ENCODE data around the gene EXOSC7. TPM values are rescaled to one million over a fixed set of nuclear protein-coding genes. Genes with fewer than 3 reads are reported as not detected.

The EXOSC7 gene
- total and polyA plus RNA-seq, 2 of the 4 experiments (the other 2 are of a cell fraction): 61.6 to 62.2 TPM

GRCh38 chr3:44969154-44969827 lies 6.8 kb upstream of the EXOSC7 start:
- in situ Hi-C loops (cut with MboI; ENCODE audit: low sequenced_read_pairs) (no loop called here), intact Hi-C loops (cut with micrococcal nuclease) (no loop called here), dilution Hi-C loops (cut with HindIII; ENCODE audit: low sequenced_read_pairs, unreplicated experiment) (no loop called here)
- BruUV-seq (replicated peaks): no TSS peak
- CTCF ChIA-PET: no interaction called here
- TF ChIP-seq RCOR1 (IDR thresholded peaks at IDR 0.05; ENCODE audit: insufficient replicate concordance, low read length): no peak
- TF ChIP-seq POLR2A (IDR thresholded peaks at IDR 0.05; ENCODE audit: low read depth, low read length): no peak
- no peak for TF ChIP-seq ELK1 (IDR thresholded peaks at IDR 0.05; ENCODE audit: borderline replicate concordance, low read depth, low read length)
- no peak for TF ChIP-seq SMC3 (IDR thresholded peaks at IDR 0.05; ENCODE audit: low read depth, low read length)
- no peak for TF ChIP-seq MAZ (IDR thresholded peaks at IDR 0.05; ENCODE audit: borderline replicate concordance, low read depth, low read length)
- no peak for TF ChIP-seq CEBPB (IDR thresholded peaks at IDR 0.05; ENCODE audit: low read depth, low read length)
- no peak for TF ChIP-seq RFX5 (IDR thresholded peaks at IDR 0.05; ENCODE audit: low read depth, low read length)
- TF ChIP-seq CTCF (conservative IDR thresholded peaks at IDR 0.05; ENCODE audit: low read depth, low read length): no peak
- no peak for TF ChIP-seq MAFK (IDR thresholded peaks at IDR 0.05; ENCODE audit: low read depth, low read length)
- TF ChIP-seq USF2 (IDR thresholded peaks at IDR 0.05; ENCODE audit: low read depth, low read length): no peak
- TF ChIP-seq NFE2L2 (IDR thresholded peaks at IDR 0.05; ENCODE audit: low read depth, low read length): no peak
- TF ChIP-seq BHLHE40 (IDR thresholded peaks at IDR 0.05; ENCODE audit: low read depth, low read length): no peak
- TF ChIP-seq CHD1 (IDR thresholded peaks at IDR 0.05; ENCODE audit: low read depth, low read length): no peak
- TF ChIP-seq RAD21 (IDR thresholded peaks at IDR 0.05; ENCODE audit: low read length): no peak
- TF ChIP-seq FOS (IDR thresholded peaks at IDR 0.05; ENCODE audit: low read depth, low read length): no peak
- TF ChIP-seq MXI1 (IDR thresholded peaks at IDR 0.05; ENCODE audit: borderline replicate concordance, low read depth, low read length): no peak
- no peak overlapping the region for H4K5ac ChIP-seq (ENCODE audit: low read depth, low read length)
- peaks cover 44 to 80% of the 10 kb centered on the region in 2 experiments for H3K79me1 ChIP-seq (ENCODE audit: low read depth in 1 of 2, low read length in 2 of 2)
- no peak for DNase-seq
- no peak overlapping the region for H2BK120ac ChIP-seq (ENCODE audit: low read depth, low read length)
- H2AFZ ChIP-seq (replicated peaks; ENCODE audit: low read length, poor library complexity): no peak overlapping the region
- no peaks in the 10 kb centered on the region for H3K36me3 ChIP-seq (ENCODE audit: control insufficient read depth, insufficient read depth, low read length)
- H2AK5ac ChIP-seq (ENCODE audit: low read depth, low read length): no peak overlapping the region
- H3K4me1 ChIP-seq (ENCODE audit: control insufficient read depth, insufficient read depth, low read length): no peaks in the 10 kb centered on the region
- no peak overlapping the region for H4K91ac ChIP-seq (ENCODE audit: insufficient read depth, low read depth, low read length)
- peaks cover 6% of the 10 kb centered on the region; the same call in 1 of the 2 replicates for H3K9me1 ChIP-seq (ENCODE audit: insufficient read depth, low read length)
- ATAC-seq (ENCODE audit: low read depth): no peak
- H2AK9ac ChIP-seq (replicated peaks; ENCODE audit: low read depth, low read length, poor library complexity): no peak overlapping the region
- 95% methylated on average over 4 of the region's 5 CpGs; no CpG with 5 or more reads in 1 of the 2 experiments for WGBS, 2 experiments (ENCODE audit: extremely low coverage in 2 of 2, insufficient read length in 1 of 2)
- H3K18ac ChIP-seq (ENCODE audit: low read depth, low read length): no peak overlapping the region
- no peaks in the 10 kb centered on the region for H3K27me3 ChIP-seq (ENCODE audit: control insufficient read depth, insufficient read depth, low read length)
- POLR2A ChIA-PET (ENCODE audit: unreplicated experiment): no interaction called here
- H2BK15ac ChIP-seq (ENCODE audit: low read depth, low read length): no peak overlapping the region
- H3K9ac ChIP-seq (ENCODE audit: low read depth, low read length): no peak overlapping the region
- H4K20me1 ChIP-seq (ENCODE audit: insufficient read depth, low read length): peaks cover 21% of the 10 kb centered on the region; the same call in 1 of the 2 replicates
- H3K23ac ChIP-seq (ENCODE audit: low read depth, low read length): no peak overlapping the region
- H3K4me3 ChIP-seq (ENCODE audit: insufficient read depth, low read depth, low read length): no peak overlapping the region
- no peak overlapping the region for H2BK5ac ChIP-seq (ENCODE audit: low read depth, low read length, poor library complexity, severe bottlenecking)
- H2BK20ac ChIP-seq (ENCODE audit: low read depth, low read length): no peak overlapping the region
- H3K4ac ChIP-seq (ENCODE audit: low read depth, low read length): no peak overlapping the region
- H3K56ac ChIP-seq (ENCODE audit: extremely low read depth, insufficient read depth, low read length): no peak overlapping the region
- H3K4me2 ChIP-seq (ENCODE audit: low read depth, low read length): no peak overlapping the region
- H3K14ac ChIP-seq (replicated peaks; ENCODE audit: low read depth, low read length): no peak overlapping the region
- H3K27ac ChIP-seq (ENCODE audit: insufficient read depth, low read length): no peak overlapping the region
- no peak overlapping the region for H4K8ac ChIP-seq (ENCODE audit: low read depth in 2 of 2, low read length in 2 of 2)
- no peaks in the 10 kb centered on the region for H3K9me3 ChIP-seq (ENCODE audit: control insufficient read depth, insufficient read depth, low read length)

Data from IMR-90 (cell line).